Measurements from ENCODE around the gene HDGF.

HDGF gene

DNA sequence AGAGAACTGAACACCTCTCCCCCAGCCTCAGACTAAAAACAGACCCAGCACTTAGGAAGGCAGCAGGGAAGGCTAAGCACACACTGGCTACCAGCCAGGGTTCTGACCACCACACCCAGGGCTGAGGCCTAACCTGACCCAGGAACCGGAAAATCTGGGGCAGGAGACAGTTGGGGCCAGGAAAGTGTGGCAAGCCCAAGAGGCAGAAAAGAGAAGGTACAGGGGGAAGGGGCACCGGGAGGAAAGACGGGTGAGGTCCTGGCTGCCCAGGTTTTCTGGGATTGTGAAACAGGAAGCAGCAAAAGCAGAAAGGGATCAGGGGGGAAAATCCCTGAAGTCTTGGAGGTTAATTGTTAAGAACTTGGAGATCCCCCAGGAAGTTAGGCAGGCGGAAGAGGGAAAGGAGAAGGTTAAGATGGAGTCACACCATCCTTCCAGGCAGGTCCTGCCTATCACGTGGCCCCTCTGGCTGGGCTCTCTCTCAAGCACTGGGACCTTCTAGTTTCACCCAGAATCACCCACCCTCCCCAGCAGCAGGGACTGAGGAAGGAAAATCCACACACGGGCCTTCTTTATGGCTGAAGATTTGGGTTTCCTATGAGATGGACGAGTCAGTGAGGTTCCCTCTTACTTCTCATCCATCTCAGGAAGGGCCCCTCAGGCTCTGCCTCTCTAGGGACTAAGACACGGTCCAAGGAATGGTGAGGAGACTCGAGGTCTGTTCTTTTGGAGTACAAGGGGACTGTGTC, 2.6 kb downstream of the HDGF start:
- DNase-seq = peak; percentile 77
- in situ Hi-C loops (cut with HindIII; ENCODE audit: low pct_ligation_motif_present, low pct_unique_long_range_greater_than_20kb, low sequenced_read_pairs) = no loop called here

GRCh38 chr1:156747742-156748669, 3.5 kb downstream of the HDGF start:
- in situ Hi-C loops (cut with HindIII; ENCODE audit: low pct_ligation_motif_present, low pct_unique_long_range_greater_than_20kb, low sequenced_read_pairs) = no loop called here
- no peak for DNase-seq

DNA sequence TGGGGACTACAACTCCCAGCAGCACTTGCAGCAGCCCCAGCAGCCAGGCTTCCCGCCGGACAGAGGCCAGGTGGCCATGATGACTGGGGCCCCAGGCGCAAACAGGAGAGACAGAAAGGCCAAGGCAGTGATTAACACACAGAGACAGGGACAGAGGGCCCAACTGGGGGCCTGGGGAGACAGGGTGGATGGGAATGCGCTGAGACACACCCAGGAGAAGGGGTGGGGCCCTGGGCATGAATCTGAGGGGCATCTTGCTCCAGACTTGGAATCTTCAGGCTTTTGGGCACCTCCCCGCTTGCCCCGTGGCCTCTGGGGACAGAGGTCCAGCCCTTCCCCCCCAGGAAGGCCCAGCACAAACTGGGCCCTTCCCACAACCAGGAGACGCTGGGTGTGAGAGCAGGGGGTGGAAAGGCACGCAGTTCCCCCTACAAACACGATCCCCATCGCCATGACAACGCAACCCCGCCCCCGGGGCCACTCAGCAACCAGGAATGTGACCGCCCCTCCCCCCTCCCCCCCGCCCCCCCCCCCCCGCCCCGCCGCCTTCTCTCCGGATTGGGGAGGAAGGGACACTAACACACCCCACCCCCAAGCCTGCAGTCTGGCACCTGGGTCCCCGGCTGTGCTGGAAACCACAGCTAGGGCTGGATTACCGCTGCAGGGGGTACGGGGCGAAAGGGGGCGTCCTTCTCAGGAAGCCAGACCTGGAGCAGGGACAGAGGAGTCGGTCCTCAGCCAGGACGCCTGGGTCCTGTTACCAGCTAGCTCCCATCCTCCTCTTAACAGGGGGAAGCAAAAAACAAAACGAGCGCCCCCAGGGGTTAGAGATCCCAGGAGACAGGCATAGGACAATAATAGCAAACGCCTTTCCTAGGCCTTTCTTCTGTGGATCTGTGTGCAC, 4.5 kb downstream of the HDGF start:
- peak; percentile 92 for DNase-seq
- in situ Hi-C loops (cut with HindIII; ENCODE audit: low pct_ligation_motif_present, low pct_unique_long_range_greater_than_20kb, low sequenced_read_pairs) = no loop called here

DNA sequence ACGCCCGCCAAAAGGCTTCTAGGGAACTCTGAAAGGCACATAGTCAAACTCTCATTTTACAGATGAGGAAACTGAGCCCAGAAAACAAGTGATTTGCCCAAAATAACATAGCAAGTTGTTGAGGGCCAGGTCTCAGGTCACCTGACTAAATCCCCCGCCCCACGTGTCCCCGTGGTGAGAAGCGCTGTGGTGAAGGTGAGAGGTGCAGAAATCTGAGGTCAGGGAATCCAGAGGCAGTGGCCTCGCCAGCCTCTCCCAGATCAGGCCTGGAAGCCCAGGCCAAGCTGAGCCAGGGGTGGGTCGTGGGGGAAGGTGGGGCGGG, 5.1 kb downstream of the HDGF start:
- in situ Hi-C loops (cut with HindIII; ENCODE audit: low pct_ligation_motif_present, low pct_unique_long_range_greater_than_20kb, low sequenced_read_pairs) = no loop called here
- no peak for DNase-seq

DNA sequence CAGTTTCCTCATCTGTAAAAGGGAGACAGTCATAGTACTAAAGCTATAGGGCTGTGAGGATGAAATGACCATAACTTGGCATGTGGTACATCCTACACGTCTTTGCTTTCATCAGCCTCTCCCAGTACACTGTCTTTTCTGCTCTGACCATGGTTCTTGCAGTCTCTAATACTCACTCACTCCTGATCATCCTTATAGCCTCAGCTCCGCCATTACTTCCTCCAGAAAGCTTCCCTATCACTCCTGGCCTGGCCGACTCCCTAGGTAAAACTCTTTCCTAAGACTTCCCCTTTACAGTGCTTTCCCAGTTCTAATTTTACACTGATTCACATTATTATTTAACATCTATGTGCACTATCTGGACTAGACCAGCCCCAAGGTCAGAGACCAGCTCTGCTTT, 5.6 kb downstream of the HDGF start:
- DNase-seq = no peak
- in situ Hi-C loops (cut with HindIII; ENCODE audit: low pct_ligation_motif_present, low pct_unique_long_range_greater_than_20kb, low sequenced_read_pairs) = no loop called here

DNA sequence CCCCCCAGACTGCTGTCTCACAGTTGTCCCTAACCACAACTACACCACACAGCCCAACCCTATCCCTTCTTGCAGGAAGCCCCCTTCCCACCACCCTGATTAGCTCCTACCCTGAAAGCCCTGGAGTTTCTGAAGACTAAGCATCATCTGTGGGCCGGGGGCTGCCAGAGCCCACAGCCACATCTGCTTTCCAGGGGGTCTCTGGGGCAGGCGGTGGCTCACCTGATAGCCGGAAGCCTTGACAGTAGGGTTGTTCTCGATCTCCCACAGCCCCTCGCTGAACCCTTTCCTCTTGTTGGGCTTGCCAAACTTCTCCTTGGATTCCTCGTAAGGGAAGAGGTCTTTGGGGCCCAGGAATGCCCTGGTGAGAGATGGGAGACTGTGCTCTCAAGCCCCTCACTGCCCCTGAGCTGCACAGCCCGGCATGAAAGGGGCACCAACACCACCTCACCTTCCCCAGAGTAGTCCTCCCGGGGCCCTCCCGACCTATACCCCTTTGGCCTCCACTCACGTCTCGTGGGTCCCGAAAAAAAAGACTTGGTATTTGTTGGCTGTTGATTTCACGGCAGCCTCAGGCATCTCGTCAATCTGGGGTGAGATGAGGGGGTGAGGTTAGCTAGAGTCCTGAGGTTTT, 6.6 kb downstream of the HDGF start:
- in situ Hi-C loops (cut with HindIII; ENCODE audit: low pct_ligation_motif_present, low pct_unique_long_range_greater_than_20kb, low sequenced_read_pairs) = no loop called here
- no peak for DNase-seq

- in situ Hi-C loops (cut with HindIII; ENCODE audit: low pct_ligation_motif_present, low pct_unique_long_range_greater_than_20kb, low sequenced_read_pairs) = no loop called here
- no peak for DNase-seq
Measured at GRCh38 chr1:156744344-156744743, 7.1 kb downstream of the HDGF start.

- no peak for DNase-seq
- in situ Hi-C loops (cut with HindIII; ENCODE audit: low pct_ligation_motif_present, low pct_unique_long_range_greater_than_20kb, low sequenced_read_pairs) = no loop called here
Measured at GRCh38 chr1:156743367-156744302, 7.8 kb downstream of the HDGF start.

DNA sequence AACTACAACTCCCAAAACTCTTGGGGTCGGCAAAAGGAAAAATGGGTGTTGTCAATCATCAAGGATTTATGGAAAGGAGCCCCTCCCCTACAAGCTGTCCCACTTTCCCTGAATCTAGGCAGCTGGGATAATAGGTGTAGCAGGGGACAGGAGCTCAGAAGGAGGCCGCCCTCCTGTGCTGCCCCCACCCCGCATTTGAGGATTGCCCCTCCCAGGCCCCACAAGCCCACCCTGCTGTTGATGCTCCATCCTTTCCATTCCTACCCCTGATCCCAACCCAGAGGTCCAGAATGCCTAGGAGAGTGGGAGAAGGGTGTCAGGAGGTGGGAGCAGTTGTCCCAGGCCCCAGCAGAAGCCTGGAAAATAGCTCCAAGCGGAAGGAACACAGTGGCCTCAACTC, 8.7 kb downstream of the HDGF start:
- in situ Hi-C loops (cut with HindIII; ENCODE audit: low pct_ligation_motif_present, low pct_unique_long_range_greater_than_20kb, low sequenced_read_pairs) = no loop called here
- DNase-seq = no peak

DNA sequence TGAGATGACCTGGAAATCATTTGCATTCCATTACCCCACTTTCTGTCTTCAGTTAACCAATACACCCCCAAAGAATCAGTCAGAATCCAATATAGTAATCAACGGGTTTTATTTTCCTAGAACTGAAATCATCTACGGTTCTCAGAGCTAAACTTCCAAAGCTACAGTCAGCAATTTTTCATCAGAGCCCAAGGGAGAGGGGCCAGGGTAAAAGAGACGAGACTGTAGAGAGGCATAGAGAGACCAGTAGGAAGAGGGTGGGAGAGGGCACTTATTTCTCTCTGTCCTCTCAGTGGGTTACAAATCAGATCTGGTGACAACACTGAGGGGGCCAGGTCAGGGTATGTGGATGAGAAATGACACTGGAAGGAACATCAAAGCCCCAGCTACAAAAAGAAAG, 9.5 kb downstream of the HDGF start:
- in situ Hi-C loops (cut with HindIII; ENCODE audit: low pct_ligation_motif_present, low pct_unique_long_range_greater_than_20kb, low sequenced_read_pairs) = no loop called here
- no peak for DNase-seq

DNA sequence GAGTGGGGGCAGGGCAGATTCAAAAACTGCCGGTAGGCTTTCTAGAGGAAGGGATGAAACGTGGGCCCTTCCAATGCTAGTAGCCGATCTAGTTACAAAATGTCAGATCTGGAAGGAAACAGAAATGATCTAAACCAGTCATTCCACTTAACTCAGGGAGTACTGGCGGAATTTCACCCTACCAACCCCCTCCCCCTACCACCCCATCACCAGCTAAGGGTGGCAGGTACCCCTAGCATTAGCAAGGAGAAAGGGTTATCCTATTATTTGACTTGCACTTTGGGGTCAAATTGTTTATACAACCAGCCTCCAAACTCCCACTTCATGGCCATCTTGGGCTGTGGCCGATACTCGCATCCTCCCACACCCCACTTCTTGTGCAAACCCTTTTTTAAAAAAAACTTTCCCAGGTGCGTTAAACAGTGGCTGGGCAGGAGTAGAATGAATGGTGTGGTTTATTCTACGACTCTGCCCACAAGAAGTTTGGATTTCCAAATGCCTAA, 9.9 kb downstream of the HDGF start:
- no peak for DNase-seq
- in situ Hi-C loops (cut with HindIII; ENCODE audit: low pct_ligation_motif_present, low pct_unique_long_range_greater_than_20kb, low sequenced_read_pairs) = no loop called here

DNA sequence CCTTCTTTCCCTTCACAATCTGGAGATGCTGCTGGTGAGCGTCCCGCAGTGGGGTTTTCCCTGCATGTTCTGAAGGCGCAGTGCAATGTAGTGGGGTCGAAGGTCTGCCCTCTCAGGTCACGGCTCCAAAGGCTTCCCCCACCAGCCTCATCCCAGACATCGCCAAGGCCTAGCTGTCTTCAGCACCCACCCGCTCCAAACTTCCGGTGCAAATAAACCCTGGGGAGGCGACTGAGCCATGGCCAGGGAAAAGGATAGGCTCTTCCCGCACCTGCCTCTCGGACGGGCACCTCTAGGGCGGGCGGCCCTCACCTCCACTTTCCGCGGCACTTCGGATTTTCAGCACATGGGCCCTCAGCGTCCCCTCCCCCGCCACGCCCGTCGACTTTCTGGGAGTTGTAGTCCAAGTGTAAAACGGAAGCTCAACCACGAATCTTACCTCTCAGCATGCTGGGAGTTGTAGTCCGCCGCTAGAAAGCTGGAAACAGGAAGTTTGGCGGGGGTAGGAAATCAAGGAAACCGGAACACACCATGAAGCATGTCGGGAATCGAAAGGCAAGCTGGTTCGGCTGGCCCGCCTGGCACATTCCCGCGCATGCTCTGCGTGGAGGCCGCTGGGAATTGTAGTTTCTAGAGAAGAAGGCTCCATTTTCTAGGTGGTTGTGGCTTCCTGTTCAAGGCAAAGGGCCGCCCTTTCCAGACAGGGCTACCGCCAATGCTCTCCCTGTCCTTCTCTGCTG, 10.6 kb downstream of the HDGF start, which contains the start of gene MRPL24:
Gene MRPL24 (minus strand): TSS at position 348 of the 740 bp plus-strand sequence. CDS start 2,384 bp downstream, outside the sequence.
- in situ Hi-C loops (cut with HindIII; ENCODE audit: low pct_ligation_motif_present, low pct_unique_long_range_greater_than_20kb, low sequenced_read_pairs) = no loop called here
- DNase-seq = peak; percentile 100

- DNase-seq = no peak
- in situ Hi-C loops (cut with HindIII; ENCODE audit: low pct_ligation_motif_present, low pct_unique_long_range_greater_than_20kb, low sequenced_read_pairs) = no loop called here
Measured at GRCh38 chr1:156740237-156740740, 11.2 kb downstream of the HDGF start.

GRCh38 chr1:156738916-156739315, 12.6 kb downstream of the HDGF start:
- in situ Hi-C loops (cut with HindIII; ENCODE audit: low pct_ligation_motif_present, low pct_unique_long_range_greater_than_20kb, low sequenced_read_pairs) = no loop called here

GRCh38 chr1:156738407-156738806, 13.1 kb downstream of the HDGF start:
- in situ Hi-C loops (cut with HindIII; ENCODE audit: low pct_ligation_motif_present, low pct_unique_long_range_greater_than_20kb, low sequenced_read_pairs) = no loop called here

More at GRCh38 chr1:156738916-156739315, 12.6 kb downstream of the HDGF start:
- DNase-seq = no peak

DNA sequence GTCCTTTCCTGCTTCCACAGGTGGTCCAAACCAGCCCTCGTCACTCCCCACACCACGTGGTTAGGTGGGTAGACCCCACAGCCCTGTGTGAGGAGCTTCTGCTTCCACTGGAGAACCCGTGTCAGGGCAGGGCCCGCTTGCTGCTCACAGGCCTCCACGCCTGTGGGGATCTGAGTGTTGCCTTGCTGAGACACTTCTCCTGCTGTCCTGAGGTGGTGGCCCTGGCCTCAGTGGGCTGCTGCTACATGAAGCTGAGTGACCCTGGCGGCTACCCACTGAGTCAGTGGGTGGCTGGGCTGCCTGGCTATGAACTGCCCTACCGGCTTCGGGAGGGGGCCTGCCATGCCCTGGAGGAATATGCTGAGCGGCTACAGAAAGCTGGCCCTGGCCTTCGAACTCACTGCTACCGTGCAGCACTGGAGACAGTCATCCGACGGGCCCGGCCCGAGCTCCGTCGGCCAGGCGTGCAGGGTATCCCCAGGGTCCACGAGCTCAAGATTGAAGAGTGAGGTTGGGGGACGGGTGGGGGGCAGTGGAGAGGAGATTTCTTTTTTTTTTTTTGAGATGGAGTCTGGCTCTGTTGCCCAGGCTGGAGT, 17.4 kb downstream of the HDGF start:
- in situ Hi-C loops (cut with HindIII; ENCODE audit: low pct_ligation_motif_present, low pct_unique_long_range_greater_than_20kb, low sequenced_read_pairs) = no loop called here
- DNase-seq = no peak

More at GRCh38 chr1:156738407-156738806, 13.1 kb downstream of the HDGF start:
- DNase-seq = no peak
